HepG2 (cell line): ENCODE data around the gene NABP1. TPM values are rescaled to one million over a fixed set of nuclear protein-coding genes. Genes with fewer than 3 reads are reported as not detected.

ENCODE experiments used
- AGO1 ChIP-seq: fragments of 200-400 bp; formaldehyde crosslinking; IDR thresholded peaks from 2 replicates; pipeline ENCODE4 v1.6.1; 2017; ENCODE audit warnings: mild to moderate bottlenecking, low read depth, low read length, moderate library complexity; ENCODE audit not compliant: poor library complexity, severe bottlenecking
- AHR ChIP-seq: IDR thresholded peaks from 2 replicates; pipeline ENCODE4 v1.6.1; 2018; ENCODE audit warnings: missing genetic modification reagents, missing compliant biosample characterization
- CCAR2 ChIP-seq: fragments of 200-400 bp; formaldehyde crosslinking; optimal IDR thresholded peaks from 2 replicates; pipeline ENCODE3; 2018; ENCODE audit warnings: low read depth, mild to moderate bottlenecking, low read length, moderate library complexity
- CENPT ChIP-seq: sonication (generic); formaldehyde crosslinking; IDR thresholded peaks from 2 replicates; pipeline ENCODE4 v1.8.0; 2022; ENCODE audit warnings: low read depth, mild to moderate bottlenecking, moderate library complexity, missing genetic modification reagents
- CHD2 ChIP-seq: IDR thresholded peaks from 2 replicates; pipeline ENCODE4 v1.6.1; 2011; ENCODE audit warnings: low read depth, low read length, improper control_type of control experiment
- NKX3-1 ChIP-seq: sonication (generic); formaldehyde crosslinking; IDR thresholded peaks from 2 replicates; pipeline ENCODE4 v1.5.0; 2020; ENCODE audit warnings: missing genetic modification reagents
- PHF21A ChIP-seq: sonication (generic); formaldehyde crosslinking; IDR thresholded peaks from 2 replicates; pipeline ENCODE4 v1.5.0; 2020; ENCODE audit warnings: mild to moderate bottlenecking, missing genetic modification reagents
- PRPF4 ChIP-seq: fragments of 200-400 bp; formaldehyde crosslinking; IDR thresholded peaks from 2 replicates; pipeline ENCODE4 v1.6.1; 2016; ENCODE audit warnings: low read length, low read depth; ENCODE audit not compliant: poor library complexity, severe bottlenecking
- RFX1 ChIP-seq: fragments of 450-650 bp; IDR thresholded peaks from 2 replicates; pipeline ENCODE4 v1.6.1; 2017
- SOX6 ChIP-seq, 2 experiments: fragments of 450-650 bp in 1 of 2; sonication (generic) in 1 of 2; formaldehyde crosslinking in 1 of 2; IDR thresholded peaks; 2 replicates each; pipeline versions ENCODE4 v1.4.0 to v1.6.1; 2017 to 2020; ENCODE audit warnings: antibody characterized with exemption in 1 of 2, mild to moderate bottlenecking in 1 of 2, missing genetic modification reagents in 1 of 2
- TMF1 ChIP-seq: sonication (generic); formaldehyde crosslinking; IDR thresholded peaks from 2 replicates; pipeline ENCODE4 v1.8.1; 2022; ENCODE audit warnings: low read depth, missing genetic modification reagents
- ZFP62 ChIP-seq: sonication (generic); formaldehyde crosslinking; IDR thresholded peaks from 2 replicates; pipeline ENCODE4 v1.4.0; 2020; ENCODE audit warnings: missing genetic modification reagents
- ZKSCAN5 ChIP-seq: sonication (generic); formaldehyde crosslinking; IDR thresholded peaks from 2 replicates; pipeline ENCODE4 v1.5.1; 2020; ENCODE audit warnings: mild to moderate bottlenecking, missing genetic modification reagents
- ZNF263 ChIP-seq: sonication (generic); formaldehyde crosslinking; IDR thresholded peaks from 2 replicates; pipeline ENCODE4 v1.4.0; 2020; ENCODE audit warnings: missing genetic modification reagents
- ZNF3 ChIP-seq: IDR thresholded peaks from 2 replicates; pipeline ENCODE4 v1.7.0; 2017; ENCODE audit warnings: inconsistent platforms
- ZNF547 ChIP-seq: sonication (generic); formaldehyde crosslinking; IDR thresholded peaks from 2 replicates; pipeline ENCODE4 v1.5.1; 2020; ENCODE audit warnings: mild to moderate bottlenecking, missing genetic modification reagents
- ZNF556 ChIP-seq: sonication (generic); formaldehyde crosslinking; IDR thresholded peaks from 2 replicates; pipeline ENCODE4 v1.4.0; 2020; ENCODE audit warnings: mild to moderate bottlenecking, missing genetic modification reagents, borderline replicate concordance
- ZNF780A ChIP-seq: sonication (generic); formaldehyde crosslinking; IDR thresholded peaks from 2 replicates; pipeline ENCODE4 v1.8.0; 2022; ENCODE audit warnings: mild to moderate bottlenecking, missing genetic modification reagents, moderate library complexity
- ZNF891 ChIP-seq: sonication (generic); formaldehyde crosslinking; IDR thresholded peaks from 2 replicates; pipeline ENCODE4 v1.5.0; 2020; ENCODE audit warnings: mild to moderate bottlenecking, missing genetic modification reagents
- ZSCAN30 ChIP-seq: sonication (generic); formaldehyde crosslinking; IDR thresholded peaks from 2 replicates; pipeline ENCODE4 v1.5.0; 2020; ENCODE audit warnings: mild to moderate bottlenecking, missing genetic modification reagents
- polyA plus RNA-seq, 8 experiments: library from polyadenylated mRNA; depleted of rRNA in 3 of 8; stranded (reverse) in 7 of 8; unstranded in 1 of 8; fragments of >200 nt; fragmentation: Illumina TruSeq in 4 of 8; extraction: Trizol in 4 of 8; gene quantifications; 2 replicates each; pipeline versions ENCODE4 v1.2.1 to v1.2.3, GENCODE V29; 2011 to 2016; ENCODE audit warnings: low read depth in 4 of 8, missing spikeins in 1 of 8, mixed read lengths in 1 of 8; ENCODE audit not compliant: insufficient read depth in 1 of 8
- total RNA-seq, 5 experiments: library from RNA; depleted of rRNA; stranded (reverse); fragments of >200 nt; fragmentation: Illumina TruSeq; extraction: Trizol; gene quantifications; 2 replicates each; pipeline ENCODE4 v1.2.3, GENCODE V29; 2016; ENCODE audit warnings: low read depth in 1 of 5
- TF ChIP-seq, protein P1 (sequence below): sonication (generic); formaldehyde crosslinking; IDR thresholded peaks from 2 replicates; pipeline ENCODE4 v1.4.0; 2020; ENCODE audit warnings: missing genetic modification reagents, mild to moderate bottlenecking, borderline replicate concordance
- TF ChIP-seq, protein P2 (sequence below): sonication (generic); formaldehyde crosslinking; IDR thresholded peaks from 2 replicates; pipeline ENCODE4 v1.8.1; 2023; ENCODE audit warnings: mild to moderate bottlenecking, inconsistent platforms, moderate library complexity, missing genetic modification reagents, borderline replicate concordance
- TF ChIP-seq, protein P3 (sequence below): IDR thresholded peaks from 2 replicates; pipeline ENCODE4 v1.6.1; 2016; ENCODE audit warnings: mild to moderate bottlenecking
- TF ChIP-seq, protein P4 (sequence below): sonication (generic); formaldehyde crosslinking; IDR thresholded peaks from 2 replicates; pipeline ENCODE4 v1.4.0; 2020; ENCODE audit warnings: missing genetic modification reagents, low read depth, mild to moderate bottlenecking, borderline replicate concordance

The NABP1 gene
- total and polyA plus RNA-seq, 2 of the 13 experiments (the other 11 are each of a cell fraction or from before 2014, with no cell fraction given) = 14.9 to 19.8 TPM

DNA sequence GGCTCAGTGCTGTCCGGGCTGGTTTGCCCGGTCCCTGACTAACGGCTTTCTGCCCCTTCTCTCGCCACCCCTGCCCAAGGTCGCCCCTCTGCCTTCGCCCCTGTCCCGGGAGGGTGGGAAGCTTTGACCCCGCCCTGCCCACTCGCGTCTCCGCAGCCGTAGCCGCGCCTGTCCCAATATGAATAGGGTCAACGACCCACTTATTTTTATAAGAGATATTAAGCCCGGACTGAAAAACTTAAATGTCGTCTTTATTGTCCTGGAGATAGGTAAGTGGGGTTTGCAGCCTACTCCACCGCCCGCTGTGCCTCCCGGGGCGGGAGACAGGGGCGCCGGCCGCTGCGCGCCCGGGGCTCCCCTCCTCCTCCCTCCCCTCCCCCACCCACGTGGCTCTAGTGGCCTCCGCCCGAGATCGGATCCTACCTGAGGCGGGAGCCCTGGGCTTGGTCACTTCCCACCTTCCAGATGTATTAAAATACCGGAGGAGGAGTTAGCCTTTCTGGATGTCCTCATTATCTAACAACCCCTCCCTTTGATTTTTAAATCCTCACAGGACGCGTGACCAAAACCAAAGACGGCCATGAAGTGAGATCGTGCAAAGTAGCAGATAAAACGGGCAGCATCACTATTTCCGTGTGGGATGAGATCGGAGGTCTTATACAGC is 633 bp downstream of the NABP1 start (continued):
- TF ChIP-seq CHD2 (peak; percentile 78), ZNF780A (CRISPR knock-in tag) (no peak), ZNF891 (CRISPR knock-in tag) (0 out of 2 replicates have a peak, but pooled peaks have one; percentile 7), AHR (CRISPR knock-in tag) (0 out of 2 replicates have a peak, but pooled peaks have one; percentile 3), CCAR2 (no peak), ZNF3 (CRISPR knock-in tag) (no peak), SOX6 (IDR thresholded peaks at IDR 0.05) (no peak), SOX6 (CRISPR knock-in tag; IDR thresholded peaks at IDR 0.05) (no peak), CENPT (CRISPR knock-in tag) (no peak), PHF21A (CRISPR knock-in tag) (no peak), RFX1 (no peak), ZNF547 (CRISPR knock-in tag) (no peak), AGO1 (peak; percentile 31), ZNF556 (CRISPR knock-in tag) (no peak), ZNF263 (no peak), TMF1 (CRISPR knock-in tag) (no peak), ZFP62 (no peak), ZKSCAN5 (CRISPR knock-in tag) (no peak), PRPF4 (peak; percentile 99), NKX3-1 (no peak), ZSCAN30 (no peak; the same call in 1 of the 2 replicates)
- TF ChIP-seq, protein P1, sequence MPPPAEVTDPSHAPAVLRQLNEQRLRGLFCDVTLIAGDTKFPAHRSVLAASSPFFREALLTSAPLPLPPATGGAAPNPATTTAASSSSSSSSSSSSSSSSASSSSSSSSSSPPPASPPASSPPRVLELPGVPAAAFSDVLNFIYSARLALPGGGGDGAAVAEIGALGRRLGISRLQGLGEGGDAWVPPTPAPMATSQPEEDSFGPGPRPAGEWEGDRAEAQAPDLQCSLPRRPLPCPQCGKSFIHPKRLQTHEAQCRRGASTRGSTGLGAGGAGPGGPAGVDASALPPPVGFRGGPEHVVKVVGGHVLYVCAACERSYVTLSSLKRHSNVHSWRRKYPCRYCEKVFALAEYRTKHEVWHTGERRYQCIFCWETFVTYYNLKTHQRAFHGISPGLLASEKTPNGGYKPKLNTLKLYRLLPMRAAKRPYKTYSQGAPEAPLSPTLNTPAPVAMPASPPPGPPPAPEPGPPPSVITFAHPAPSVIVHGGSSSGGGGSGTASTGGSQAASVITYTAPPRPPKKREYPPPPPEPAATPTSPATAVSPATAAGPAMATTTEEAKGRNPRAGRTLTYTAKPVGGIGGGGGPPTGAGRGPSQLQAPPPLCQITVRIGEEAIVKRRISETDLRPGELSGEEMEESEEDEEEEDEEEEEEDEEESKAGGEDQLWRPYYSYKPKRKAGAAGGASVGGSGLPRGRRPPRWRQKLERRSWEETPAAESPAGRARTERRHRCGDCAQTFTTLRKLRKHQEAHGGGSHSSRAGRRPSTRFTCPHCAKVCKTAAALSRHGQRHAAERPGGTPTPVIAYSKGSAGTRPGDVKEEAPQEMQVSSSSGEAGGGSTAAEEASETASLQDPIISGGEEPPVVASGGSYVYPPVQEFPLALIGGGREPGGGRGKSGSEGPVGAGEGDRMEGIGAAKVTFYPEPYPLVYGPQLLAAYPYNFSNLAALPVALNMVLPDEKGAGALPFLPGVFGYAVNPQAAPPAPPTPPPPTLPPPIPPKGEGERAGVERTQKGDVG (CRISPR knock-in tag) = no peak
- TF ChIP-seq, protein P2, sequence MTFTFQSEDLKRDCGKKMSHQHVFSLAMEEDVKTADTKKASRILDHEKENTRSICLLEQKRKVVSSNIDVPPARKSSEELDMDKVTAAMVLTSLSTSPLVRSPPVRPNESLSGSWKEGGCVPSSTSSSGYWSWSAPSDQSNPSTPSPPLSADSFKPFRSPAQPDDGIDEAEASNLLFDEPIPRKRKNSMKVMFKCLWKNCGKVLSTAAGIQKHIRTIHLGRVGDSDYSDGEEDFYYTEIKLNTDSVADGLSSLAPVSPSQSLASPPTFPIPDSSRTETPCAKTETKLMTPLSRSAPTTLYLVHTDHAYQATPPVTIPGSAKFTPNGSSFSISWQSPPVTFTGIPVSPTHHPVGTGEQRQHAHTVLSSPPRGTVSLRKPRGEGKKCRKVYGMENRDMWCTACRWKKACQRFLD (CRISPR knock-in tag) = no peak
- TF ChIP-seq, protein P3, sequence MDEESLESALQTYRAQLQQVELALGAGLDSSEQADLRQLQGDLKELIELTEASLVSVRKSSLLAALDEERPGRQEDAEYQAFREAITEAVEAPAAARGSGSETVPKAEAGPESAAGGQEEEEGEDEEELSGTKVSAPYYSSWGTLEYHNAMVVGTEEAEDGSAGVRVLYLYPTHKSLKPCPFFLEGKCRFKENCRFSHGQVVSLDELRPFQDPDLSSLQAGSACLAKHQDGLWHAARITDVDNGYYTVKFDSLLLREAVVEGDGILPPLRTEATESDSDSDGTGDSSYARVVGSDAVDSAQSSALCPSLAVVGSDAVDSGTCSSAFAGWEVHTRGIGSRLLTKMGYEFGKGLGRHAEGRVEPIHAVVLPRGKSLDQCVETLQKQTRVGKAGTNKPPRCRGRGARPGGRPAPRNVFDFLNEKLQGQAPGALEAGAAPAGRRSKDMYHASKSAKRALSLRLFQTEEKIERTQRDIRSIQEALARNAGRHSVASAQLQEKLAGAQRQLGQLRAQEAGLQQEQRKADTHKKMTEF (CRISPR knock-in tag) = no peak
- TF ChIP-seq, protein P4, sequence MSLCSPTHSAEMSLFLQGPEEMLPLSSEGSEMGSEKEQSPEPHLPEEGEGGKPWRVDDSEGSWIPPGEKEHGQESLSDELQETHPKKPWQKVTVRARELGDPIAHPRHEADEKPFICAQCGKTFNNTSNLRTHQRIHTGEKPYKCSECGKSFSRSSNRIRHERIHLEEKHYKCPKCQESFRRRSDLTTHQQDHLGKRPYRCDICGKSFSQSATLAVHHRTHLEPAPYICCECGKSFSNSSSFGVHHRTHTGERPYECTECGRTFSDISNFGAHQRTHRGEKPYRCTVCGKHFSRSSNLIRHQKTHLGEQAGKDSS (CRISPR knock-in tag) = no peak
